Hindlimb muscle (tissue), 1 donor: ENCODE data around the gene RBM10. TPM values are rescaled to one million over a fixed set of nuclear protein-coding genes. Genes with fewer than 3 reads are reported as not detected.

Source experiments
- DNase-seq: peaks from one replicate; pipeline ENCODE4 v3.0.0-alpha.2; 2013
- polyA plus RNA-seq: library from polyadenylated mRNA; unstranded; fragments of 120-200 nt; gene quantifications from one replicate; pipeline ENCODE4 v1.2.1, GENCODE V29; 2013; ENCODE audit not compliant: insufficient read length

RBM10 gene
- polyA plus RNA-seq, 1 donor: 42.1 TPM

GRCh38 chrX:47146936-47147859 lies 2.2 kb downstream of the RBM10 start:
- no peak for DNase-seq

GRCh38 chrX:47148946-47149345 lies 3.9 kb downstream of the RBM10 start:
- no peak for DNase-seq

DNA sequence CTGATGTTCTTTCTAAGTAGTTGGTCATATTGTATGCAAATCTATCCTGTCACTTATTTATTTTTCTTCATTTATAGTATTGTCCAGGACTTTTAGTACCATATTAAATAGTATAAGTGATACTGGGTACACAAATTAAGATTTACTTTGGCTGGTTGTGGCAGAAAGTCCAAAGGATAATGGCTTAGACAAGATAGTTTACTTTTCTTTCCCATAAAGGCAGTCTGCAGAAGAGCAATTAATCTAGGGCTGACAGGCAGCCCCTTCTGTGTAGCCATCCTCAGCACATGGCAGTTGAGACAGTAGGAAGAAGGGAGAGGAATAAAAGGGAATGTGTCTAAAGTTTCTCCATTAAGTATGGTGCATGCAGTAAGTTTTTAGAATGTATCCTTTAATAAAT lies 6.4 kb downstream of the RBM10 start:
- no peak for DNase-seq

DNA sequence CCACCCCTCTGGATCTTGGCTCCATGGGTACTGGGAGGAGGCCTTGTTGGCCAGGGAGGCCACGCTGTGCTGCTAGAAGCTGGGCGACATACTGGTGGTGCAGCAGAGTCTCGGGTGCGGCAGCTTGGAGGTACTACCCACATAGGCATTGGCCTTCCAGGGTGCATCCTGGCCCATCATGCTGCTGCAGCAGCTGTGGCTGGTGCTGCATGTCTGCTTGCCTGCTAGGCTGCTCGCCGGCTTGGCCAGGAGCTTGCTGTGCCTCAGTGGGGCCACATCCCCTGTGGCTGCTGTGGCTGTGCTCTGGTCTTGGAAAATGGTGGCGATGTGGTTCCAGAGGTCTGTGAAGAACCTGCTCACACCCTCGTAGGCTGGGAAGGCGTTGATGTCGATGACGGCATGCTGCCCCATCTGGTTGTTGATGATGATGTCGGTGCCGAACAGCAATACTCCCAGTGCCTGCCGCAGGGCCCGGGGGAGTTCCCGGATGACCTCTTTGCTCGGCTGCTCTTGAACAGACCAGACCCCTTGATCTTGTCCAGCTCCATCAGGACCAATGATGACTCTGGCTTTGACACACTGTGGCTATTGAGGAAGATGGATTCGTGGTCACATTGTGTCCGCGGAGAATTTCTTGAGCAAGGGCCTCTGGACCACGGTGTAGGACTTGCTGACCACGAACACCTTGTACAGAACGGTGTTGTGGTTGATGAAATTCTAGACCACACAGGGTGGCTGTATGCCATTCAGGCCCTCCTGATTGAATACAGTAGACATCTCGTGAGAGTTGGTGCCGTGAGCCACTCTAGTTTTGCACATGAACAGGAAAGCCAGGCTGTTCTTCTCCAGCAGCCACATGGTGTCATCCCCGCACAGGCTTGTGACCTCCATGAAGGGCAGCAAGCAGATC lies 11.8 kb downstream of the RBM10 start:
- no peak for DNase-seq

DNA sequence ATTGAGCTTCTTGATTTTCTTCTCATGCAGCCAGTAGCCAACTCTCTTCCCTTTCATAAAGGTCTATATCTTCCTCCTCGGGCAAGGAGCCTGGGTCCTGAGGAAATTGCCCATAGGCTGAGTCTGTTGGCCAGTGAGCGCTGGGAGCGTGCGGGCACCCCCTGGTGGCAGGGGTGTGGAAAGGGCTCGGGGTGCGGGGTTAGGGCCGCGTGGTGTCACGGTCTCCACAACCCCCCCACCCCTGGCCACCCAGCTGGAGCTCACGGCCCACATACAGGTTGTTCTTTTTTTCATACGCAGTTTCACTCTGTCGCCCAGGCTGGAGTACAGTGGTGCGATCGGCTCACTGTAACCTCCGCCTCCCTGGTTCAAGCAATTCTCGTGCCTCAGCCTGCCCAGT lies 13.1 kb downstream of the RBM10 start:
- DNase-seq: no peak

DNA sequence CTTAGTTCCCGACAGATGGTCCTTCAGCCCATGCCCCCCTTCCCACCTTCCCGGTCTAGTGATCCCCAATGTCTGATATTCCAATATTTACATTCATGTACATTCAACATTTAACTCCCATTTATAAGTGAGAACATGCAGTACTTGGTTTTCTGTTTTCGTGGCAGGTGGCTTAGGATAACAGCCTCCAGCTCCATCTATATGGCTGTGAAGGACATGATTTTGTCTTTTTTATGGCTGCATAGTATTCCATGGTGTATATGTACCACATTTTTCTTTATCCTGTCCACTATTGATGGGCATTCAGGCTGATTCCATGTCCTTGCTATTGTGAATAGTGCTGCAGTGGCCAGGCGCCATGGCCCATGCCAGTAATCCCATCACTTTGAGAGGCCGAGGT lies 13.8 kb downstream of the RBM10 start:
- DNase-seq: no peak

DNA sequence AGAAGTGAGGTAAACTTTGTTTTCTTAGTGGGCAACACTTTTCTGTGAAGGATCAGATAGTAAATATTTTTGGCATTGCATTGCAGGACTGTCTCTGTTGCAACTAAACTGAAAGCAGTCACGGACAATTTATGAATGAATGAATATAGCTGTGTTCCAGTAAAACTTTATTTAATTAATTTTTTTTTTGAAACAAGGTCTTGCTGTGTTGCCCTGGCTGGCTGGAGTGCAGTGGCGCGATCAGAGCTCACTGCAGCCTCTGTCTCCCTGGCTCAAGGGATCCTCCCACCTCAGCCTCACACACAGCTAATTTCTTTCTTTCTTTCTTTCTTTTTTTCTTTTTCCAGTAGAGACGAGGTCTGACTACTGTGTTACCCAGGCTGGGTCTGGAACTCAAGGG lies 15.8 kb downstream of the RBM10 start:
- no peak for DNase-seq

- DNase-seq: no peak
These were observed 18.0 kb downstream of the RBM10 start for GRCh38 chrX:47162927-47163583.

GRCh38 chrX:47164420-47164819 lies 19.4 kb downstream of the RBM10 start:
- no peak for DNase-seq

- DNase-seq: no peak
These were observed 21.1 kb downstream of the RBM10 start for GRCh38 chrX:47166126-47166525.

GRCh38 chrX:47168495-47169073 lies 23.6 kb downstream of the RBM10 start:
- DNase-seq: no peak

DNA sequence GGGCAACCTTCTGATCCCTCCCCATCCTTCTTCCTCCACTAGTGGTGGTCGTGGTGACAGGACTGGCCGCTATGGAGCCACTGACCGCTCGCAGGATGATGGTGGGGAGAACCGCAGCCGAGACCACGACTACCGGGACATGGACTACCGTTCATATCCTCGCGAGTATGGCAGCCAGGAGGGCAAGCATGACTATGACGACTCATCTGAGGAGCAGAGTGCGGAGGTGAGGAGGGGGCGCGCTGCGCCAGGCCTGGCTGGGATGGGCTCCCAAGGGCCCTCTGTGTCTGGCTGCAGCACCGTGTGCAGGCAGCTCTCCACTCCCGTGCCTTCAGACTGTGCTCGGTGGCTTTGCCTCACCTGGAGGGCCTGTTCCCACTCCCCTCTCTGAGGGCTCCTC lies 24.3 kb downstream of the RBM10 start:
- no peak for DNase-seq

- no peak for DNase-seq
These were observed 24.9 kb downstream of the RBM10 start for GRCh38 chrX:47169726-47170515.

DNA sequence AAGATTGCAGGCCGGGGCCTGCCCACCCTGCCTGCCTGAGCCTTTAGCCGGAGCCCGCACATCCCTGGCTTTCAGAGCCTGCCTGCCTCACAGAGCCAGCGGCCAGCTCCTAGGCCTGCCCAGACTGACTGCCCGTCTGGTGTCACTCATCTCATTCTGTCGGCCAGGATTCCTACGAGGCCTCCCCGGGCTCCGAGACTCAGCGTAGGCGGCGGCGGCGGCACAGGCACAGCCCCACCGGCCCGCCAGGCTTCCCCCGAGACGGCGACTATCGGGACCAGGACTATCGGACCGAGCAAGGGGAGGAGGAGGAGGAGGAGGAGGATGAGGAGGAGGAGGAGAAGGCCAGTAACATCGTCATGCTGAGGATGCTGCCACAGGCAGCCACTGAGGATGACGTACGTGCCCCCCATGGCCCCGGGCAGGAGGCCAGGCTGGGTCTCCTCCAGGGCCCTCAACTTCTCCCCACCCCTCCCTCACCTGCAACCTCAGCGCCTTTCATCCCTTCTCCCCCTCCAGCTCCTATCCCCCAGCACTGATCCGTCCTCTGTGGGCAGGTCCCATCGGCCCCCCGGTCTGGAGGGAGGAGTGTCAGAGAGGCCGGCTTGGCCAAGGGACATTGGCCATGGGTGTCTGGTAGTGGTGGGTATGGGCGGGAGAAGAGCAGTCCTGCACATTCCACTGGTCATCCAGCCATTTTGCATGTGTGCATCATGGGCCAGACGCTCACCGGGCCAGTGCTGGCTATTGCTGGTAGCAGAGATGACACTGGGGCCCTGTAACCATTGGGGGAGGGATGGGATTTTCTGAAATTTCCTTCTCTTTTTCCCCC lies 26.1 kb downstream of the RBM10 start:
- no peak for DNase-seq

DNA sequence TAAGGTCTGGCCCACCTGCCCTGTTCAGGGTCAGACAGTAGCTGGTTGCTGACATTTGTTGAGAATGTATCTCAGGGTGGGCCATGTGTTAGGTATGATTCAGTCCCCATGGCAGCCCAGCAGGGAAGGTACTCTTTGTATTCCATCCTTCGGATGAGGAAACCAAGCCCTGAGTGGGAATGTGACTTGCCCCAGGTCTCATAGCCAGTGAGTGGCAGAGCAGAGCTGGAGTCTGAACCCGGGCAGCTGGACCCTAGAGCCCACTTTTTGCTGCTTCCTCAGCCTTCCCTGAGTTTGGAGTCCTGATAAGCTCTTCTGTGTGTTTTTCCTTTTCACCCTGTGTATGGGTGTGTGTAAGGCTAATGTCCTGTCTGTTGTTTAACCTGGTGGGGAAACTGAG lies 27.0 kb downstream of the RBM10 start:
- DNase-seq: no peak

DNA sequence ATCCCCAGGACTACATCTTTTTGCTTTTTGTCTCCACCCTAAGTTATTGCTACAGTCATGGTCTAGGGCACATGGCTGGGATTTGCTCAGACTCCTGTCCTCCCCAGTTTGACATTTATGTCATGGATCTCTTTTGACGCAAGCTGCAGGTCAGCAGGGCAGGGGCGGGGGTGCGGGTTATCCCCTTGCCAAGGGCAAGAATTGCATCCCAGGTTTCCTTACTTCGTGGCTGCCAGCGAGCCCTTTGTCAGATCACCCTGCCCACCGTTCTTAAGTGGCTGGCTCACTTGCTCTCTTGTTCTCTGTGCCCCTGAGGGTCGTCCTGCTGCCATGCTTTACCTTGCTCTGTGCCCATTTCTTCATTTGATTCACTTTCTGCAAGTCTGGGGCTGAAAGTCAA lies 27.5 kb downstream of the RBM10 start:
- no peak for DNase-seq

DNA sequence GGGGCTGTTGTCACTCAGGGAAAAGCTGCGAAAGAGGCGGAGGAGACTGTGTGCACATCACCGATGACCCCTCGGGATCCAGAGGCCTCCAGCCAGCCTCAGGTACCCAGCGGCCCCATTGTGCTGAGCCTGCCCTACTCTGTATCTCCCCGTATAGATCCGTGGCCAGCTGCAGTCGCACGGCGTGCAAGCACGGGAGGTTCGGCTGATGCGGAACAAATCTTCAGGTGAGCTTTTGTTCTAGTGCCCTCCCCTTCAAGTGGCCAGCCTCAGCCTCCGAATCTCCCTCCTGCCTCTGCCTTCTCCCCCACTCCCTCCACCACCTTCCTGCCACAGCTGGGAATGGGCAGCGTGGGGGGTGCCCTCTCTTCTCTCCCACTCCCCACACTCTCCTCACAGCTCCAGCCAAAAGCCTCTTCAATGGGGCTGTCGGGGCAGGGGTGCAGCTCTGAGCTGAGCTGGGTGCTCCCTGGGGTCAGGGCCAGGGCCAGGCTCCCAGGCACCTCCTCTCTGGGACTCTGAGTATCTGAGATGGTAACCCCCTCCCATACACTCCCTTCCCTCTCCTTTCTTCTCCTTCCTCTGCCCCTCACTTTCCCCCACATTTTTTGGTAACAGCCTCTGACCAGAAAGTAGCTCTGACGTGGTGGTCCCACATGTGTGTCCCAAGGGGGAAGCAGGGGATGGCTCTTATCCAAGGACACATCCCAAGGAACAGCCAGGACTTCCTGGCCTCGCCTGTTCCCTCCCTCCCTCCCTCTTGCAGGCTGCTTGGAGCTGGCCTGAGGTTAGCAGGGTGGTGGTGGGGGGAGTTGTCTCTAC lies 28.2 kb downstream of the RBM10 start:
- DNase-seq: no peak

- no peak for DNase-seq
These were observed 29.4 kb downstream of the RBM10 start for GRCh38 chrX:47174376-47174775.

DNA sequence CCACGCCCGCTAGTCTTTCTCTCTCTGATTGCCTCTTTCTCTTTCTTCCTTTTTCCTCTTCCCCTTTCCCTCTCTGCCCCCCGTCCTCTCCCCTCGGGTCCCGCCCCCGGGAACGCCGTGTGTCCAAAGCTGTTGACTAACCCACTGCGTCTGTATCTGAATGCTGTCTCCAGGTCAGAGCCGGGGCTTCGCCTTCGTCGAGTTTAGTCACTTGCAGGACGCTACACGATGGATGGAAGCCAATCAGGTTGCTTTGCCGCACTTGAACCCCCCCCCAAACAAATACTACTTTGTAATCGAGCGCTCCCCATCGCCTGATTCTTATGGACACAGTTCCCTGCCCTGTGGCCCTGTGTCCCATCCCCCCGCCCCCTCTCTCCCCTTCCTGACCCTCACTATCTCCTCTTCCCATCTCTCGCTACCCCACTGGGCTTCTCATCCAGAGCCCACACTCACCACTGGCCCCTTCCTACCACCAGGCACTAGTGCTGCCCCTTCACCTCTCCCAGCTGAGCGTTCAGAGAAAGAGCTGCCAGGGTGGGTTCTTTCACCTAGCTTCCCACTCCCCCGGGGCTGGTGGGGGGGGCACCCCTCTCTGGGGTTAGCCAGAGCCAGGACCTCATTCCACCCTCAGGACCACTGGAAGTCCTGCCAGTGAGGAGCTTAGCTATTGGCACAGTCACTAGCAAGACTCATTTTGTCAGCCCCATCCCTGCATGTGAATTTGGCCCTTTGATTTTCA lies 30.0 kb downstream of the RBM10 start:
- no peak for DNase-seq
